SK-N-SH treated with all-trans-retinoic acid at 6 μM for 48 hours (cell line): ENCODE measurements around the gene SMARCD3.
A peak's percentile ranks its signal among the peaks of the same experiment; 100 is the strongest.

Experiments
- ATAC-seq: fragments of 200-7000 bp; cut with Tn5 transposase; 3 replicates; pipeline ENCODE4 v1.9.1; 2020; ENCODE audit warnings: mild to moderate bottlenecking, moderate library complexity
- ARNTL ChIP-seq: fragments of 450-650 bp; formaldehyde crosslinking; IDR thresholded peaks from 2 replicates; pipeline ENCODE4 v1.5.0; 2020; ENCODE audit warnings: low read depth, mild to moderate bottlenecking, moderate library complexity, borderline replicate concordance
- BACH2 ChIP-seq: fragments of 250-450 bp; sonication (Bioruptor Pico); IDR thresholded peaks from 2 replicates; pipeline ENCODE4 v1.9.0; 2021; ENCODE audit warnings: mild to moderate bottlenecking, borderline replicate concordance
- ESRRG ChIP-seq: fragments of 250-450 bp; sonication (Bioruptor Pico); IDR thresholded peaks from 2 replicates; pipeline ENCODE4 v1.6.1; 2021; ENCODE audit warnings: mild to moderate bottlenecking
- PPARA ChIP-seq: fragments of 250-450 bp; sonication (Bioruptor Pico); IDR thresholded peaks from 2 replicates; pipeline ENCODE4 v1.5.0; 2020; ENCODE audit warnings: mild to moderate bottlenecking, borderline replicate concordance
- SNAI2 ChIP-seq: fragments of 250-450 bp; sonication (Bioruptor Pico); IDR thresholded peaks from 2 replicates; pipeline ENCODE4 v1.5.0; 2020; ENCODE audit warnings: mild to moderate bottlenecking, moderate library complexity
- TCF4 ChIP-seq: fragments of 250-450 bp; sonication (Bioruptor Pico); IDR thresholded peaks from 2 replicates; pipeline ENCODE4 v1.8.0; 2021; ENCODE audit warnings: mild to moderate bottlenecking, moderate library complexity, borderline replicate concordance
- TOX ChIP-seq: fragments of 250-450 bp; sonication (Bioruptor Pico); IDR thresholded peaks from 2 replicates; pipeline ENCODE4 v1.8.0; 2021; ENCODE audit warnings: mild to moderate bottlenecking, moderate library complexity, borderline replicate concordance
- ZFP30 ChIP-seq: fragments of 450-650 bp; formaldehyde crosslinking; IDR thresholded peaks from 2 replicates; pipeline ENCODE4 v1.5.0; 2022; ENCODE audit warnings: mild to moderate bottlenecking, moderate library complexity
- ZNF565 ChIP-seq: fragments of 450-650 bp; formaldehyde crosslinking; conservative IDR thresholded peaks from 2 replicates; pipeline ENCODE4 v1.5.0; 2020; ENCODE audit warnings: low read depth, mild to moderate bottlenecking, moderate library complexity
- ZNF70 ChIP-seq: fragments of 450-650 bp; formaldehyde crosslinking; IDR thresholded peaks from 2 replicates; pipeline ENCODE4 v1.5.0; 2020; ENCODE audit warnings: mild to moderate bottlenecking, moderate library complexity
- ZNF8 ChIP-seq: fragments of 450-650 bp; formaldehyde crosslinking; IDR thresholded peaks from 2 replicates; pipeline ENCODE4 v1.5.0; 2020; ENCODE audit warnings: mild to moderate bottlenecking, moderate library complexity
- TF ChIP-seq, protein P1 (sequence below): fragments of 250-450 bp; sonication (Bioruptor Pico); IDR thresholded peaks from 2 replicates; pipeline ENCODE4 v1.5.0; 2020; ENCODE audit warnings: mild to moderate bottlenecking, moderate library complexity
- TF ChIP-seq, protein P2 (sequence below): fragments of 250-450 bp; sonication (Bioruptor Pico); IDR thresholded peaks from 2 replicates; pipeline ENCODE4 v1.8.0; 2021; ENCODE audit warnings: low read depth, mild to moderate bottlenecking, moderate library complexity, borderline replicate concordance
- TF ChIP-seq, protein P3 (sequence below): fragments of 250-450 bp; sonication (Bioruptor Pico); IDR thresholded peaks from 2 replicates; pipeline ENCODE4 v1.5.1; 2020; ENCODE audit warnings: low read depth, mild to moderate bottlenecking, moderate library complexity
- TF ChIP-seq, protein P4 (sequence below): fragments of 250-450 bp; sonication (Bioruptor Pico); IDR thresholded peaks from 2 replicates; pipeline ENCODE4 v1.8.0; 2020; ENCODE audit warnings: mild to moderate bottlenecking, moderate library complexity, borderline replicate concordance

Gene SMARCD3

DNA sequence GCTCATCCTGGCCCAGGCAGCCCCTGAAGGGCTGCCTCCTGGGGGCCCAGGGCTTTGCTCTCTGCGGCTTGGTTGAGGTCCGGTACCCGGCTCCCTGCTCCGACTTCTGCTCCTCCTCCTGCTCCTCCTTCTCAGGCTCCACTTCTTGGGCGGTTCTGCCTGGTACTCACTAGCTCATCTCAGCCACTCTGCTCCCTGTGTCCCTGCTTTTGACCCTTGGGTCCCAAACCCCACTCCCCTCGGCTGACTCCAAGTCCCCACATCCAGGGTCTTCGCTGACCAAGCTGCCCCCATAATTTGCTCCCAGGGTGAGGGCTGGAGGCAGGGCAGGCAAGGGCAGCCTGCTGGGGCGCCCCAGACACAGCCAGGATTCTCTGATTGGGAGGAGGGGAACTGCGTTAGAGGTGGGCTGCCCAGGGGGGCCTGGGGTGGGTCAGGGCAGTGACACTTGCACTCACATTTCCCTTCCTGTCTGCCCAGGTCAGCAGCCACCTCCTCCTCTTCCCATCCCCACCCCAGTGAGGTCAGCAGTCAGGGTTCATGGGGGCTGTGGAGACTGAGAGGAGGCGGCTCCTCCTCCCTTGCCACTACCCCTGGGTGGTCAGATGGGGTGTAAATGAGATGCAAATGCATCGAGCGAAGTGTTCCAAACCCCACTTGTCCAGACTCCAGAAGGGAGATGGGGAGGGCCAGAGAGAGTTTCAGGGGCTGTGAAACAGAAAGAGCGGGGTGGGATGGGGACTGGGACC, 2.2 kb downstream of the SMARCD3 start (continued):
- TF ChIP-seq ARNTL (CRISPR knock-in tag), result no peak
- no peak for TF ChIP-seq ZNF70
- TF ChIP-seq, protein P1, sequence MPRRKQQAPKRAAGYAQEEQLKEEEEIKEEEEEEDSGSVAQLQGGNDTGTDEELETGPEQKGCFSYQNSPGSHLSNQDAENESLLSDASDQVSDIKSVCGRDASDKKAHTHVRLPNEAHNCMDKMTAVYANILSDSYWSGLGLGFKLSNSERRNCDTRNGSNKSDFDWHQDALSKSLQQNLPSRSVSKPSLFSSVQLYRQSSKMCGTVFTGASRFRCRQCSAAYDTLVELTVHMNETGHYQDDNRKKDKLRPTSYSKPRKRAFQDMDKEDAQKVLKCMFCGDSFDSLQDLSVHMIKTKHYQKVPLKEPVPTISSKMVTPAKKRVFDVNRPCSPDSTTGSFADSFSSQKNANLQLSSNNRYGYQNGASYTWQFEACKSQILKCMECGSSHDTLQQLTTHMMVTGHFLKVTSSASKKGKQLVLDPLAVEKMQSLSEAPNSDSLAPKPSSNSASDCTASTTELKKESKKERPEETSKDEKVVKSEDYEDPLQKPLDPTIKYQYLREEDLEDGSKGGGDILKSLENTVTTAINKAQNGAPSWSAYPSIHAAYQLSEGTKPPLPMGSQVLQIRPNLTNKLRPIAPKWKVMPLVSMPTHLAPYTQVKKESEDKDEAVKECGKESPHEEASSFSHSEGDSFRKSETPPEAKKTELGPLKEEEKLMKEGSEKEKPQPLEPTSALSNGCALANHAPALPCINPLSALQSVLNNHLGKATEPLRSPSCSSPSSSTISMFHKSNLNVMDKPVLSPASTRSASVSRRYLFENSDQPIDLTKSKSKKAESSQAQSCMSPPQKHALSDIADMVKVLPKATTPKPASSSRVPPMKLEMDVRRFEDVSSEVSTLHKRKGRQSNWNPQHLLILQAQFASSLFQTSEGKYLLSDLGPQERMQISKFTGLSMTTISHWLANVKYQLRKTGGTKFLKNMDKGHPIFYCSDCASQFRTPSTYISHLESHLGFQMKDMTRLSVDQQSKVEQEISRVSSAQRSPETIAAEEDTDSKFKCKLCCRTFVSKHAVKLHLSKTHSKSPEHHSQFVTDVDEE (CRISPR knock-in tag), result no peak
- TF ChIP-seq ZNF8 (CRISPR knock-in tag), result no peak
- TF ChIP-seq TCF4, result no peak
- TF ChIP-seq, all 23 proteins: peak for 0

DNA sequence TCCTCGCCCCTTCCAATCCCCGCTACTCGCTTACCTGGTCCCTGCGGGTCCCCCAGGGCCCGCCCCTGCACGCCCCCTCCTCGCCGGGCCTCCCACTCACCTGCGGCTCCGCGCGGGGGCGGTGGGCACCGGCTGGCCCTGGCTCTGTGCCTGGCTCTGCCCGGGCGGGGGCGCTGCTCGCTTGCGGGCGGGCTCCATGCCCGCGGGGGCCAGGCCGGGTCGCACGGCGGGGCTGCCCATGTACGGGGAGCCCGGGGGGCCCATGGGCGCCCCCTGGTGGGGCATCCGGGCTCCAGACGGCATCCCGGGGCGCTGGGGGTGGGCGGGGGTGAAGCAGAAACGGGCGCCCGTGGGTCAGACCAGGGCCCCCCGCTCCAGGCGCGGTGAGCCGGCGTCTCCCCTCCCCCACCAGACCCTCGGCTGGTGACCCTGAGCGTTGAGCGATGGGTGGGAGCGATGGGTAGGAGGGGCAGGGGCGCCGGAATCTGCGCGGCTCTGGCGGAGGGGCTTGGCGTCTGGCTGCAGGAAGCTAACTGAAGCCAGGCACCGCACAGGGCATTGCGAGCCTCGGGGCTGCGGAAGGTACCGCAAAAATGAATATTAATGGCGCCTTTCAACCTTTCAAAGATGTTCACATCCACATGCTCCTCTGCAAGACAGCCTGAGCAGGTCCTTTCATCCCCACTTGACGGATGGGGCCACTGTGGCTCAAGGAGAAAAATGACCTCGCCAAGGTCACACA, 3.0 kb downstream of the SMARCD3 start:
- peak; percentile 37 for ATAC-seq
- TF ChIP-seq ZFP30 (CRISPR knock-in tag) (no peak), ESRRG (0 out of 2 replicates have a peak, but pooled peaks have one; percentile 11), BACH2 (CRISPR knock-in tag) (no peak)

DNA sequence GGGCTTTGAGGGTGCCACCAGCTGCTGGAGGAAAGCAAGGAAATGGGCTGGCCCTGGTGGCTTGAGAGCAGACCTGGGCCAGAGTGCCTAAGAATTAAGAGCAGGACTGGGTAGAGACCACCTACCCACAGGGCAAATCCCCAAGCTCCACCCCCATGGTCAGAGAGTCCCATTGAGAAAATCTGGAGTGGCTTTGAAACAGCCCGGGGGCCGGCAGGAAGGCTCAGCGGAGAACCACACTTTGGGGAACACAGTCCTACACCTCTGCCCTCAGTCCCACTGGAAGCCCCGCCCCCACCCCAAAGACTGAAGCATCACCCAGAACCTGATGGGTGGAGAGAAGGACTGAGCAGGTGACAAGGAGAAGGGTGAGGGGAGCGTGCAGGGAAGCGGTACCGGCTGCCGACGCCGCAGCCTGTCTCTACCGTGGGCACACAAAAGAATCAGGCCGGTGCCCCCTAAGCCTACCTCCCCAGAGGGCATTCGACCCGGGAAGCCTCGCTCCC, 3.6 kb downstream of the SMARCD3 start:
- ATAC-seq, result no peak
- TF ChIP-seq TCF4 (no peak), ZNF70 (peak; percentile 73)

DNA sequence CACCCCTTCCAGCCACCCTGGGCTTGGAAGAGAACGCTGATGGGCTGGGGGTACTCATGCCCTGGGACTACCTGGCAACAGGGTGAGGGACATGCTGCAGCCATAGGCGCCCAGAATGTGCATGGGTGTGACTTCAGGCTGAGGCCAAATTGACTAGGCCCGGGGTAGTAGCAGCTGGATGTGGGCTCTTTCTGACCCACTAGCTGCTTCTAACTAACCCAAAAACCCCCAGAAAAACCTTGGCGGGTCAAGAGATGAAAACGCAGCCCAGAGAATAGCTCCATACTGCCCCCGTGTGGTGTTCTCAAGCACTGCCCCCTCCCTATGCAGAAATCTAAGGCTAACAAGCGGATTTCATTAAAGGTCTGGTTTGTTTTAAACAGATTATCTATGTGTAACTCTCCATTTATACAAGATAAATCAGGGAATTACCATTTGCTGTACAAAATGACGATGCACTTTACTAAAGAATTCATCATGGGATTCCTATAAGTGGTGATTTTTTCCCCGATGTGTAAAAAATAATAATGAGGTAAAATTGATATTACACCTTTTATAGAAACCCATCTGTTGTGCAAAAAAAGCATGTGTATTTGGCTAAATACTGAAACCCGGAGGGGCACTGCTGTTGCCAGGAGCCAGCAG, 4.2 kb downstream of the SMARCD3 start:
- TF ChIP-seq, protein P2, sequence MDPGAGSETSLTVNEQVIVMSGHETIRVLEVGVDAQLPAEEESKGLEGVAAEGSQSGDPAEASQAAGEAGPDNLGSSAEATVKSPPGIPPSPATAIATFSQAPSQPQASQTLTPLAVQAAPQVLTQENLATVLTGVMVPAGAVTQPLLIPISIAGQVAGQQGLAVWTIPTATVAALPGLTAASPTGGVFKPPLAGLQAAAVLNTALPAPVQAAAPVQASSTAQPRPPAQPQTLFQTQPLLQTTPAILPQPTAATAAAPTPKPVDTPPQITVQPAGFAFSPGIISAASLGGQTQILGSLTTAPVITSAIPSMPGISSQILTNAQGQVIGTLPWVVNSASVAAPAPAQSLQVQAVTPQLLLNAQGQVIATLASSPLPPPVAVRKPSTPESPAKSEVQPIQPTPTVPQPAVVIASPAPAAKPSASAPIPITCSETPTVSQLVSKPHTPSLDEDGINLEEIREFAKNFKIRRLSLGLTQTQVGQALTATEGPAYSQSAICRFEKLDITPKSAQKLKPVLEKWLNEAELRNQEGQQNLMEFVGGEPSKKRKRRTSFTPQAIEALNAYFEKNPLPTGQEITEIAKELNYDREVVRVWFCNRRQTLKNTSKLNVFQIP (CRISPR knock-in tag), result no peak
- TF ChIP-seq BACH2 (CRISPR knock-in tag), result peak; percentile 69; the same call in 1 of the 2 replicates
- 0 out of 2 replicates have a peak, but pooled peaks have one; percentile 37 for TF ChIP-seq ARNTL (CRISPR knock-in tag)
- TF ChIP-seq, protein P3, sequence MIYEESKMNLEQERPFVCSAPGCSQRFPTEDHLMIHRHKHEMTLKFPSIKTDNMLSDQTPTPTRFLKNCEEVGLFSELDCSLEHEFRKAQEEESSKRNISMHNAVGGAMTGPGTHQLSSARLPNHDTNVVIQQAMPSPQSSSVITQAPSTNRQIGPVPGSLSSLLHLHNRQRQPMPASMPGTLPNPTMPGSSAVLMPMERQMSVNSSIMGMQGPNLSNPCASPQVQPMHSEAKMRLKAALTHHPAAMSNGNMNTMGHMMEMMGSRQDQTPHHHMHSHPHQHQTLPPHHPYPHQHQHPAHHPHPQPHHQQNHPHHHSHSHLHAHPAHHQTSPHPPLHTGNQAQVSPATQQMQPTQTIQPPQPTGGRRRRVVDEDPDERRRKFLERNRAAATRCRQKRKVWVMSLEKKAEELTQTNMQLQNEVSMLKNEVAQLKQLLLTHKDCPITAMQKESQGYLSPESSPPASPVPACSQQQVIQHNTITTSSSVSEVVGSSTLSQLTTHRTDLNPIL, result no peak
- peak; percentile 84 for TF ChIP-seq TCF4
- TF ChIP-seq PPARA (CRISPR knock-in tag), result peak; percentile 23; the same call in 1 of the 2 replicates
- peak; percentile 36 for ATAC-seq

DNA sequence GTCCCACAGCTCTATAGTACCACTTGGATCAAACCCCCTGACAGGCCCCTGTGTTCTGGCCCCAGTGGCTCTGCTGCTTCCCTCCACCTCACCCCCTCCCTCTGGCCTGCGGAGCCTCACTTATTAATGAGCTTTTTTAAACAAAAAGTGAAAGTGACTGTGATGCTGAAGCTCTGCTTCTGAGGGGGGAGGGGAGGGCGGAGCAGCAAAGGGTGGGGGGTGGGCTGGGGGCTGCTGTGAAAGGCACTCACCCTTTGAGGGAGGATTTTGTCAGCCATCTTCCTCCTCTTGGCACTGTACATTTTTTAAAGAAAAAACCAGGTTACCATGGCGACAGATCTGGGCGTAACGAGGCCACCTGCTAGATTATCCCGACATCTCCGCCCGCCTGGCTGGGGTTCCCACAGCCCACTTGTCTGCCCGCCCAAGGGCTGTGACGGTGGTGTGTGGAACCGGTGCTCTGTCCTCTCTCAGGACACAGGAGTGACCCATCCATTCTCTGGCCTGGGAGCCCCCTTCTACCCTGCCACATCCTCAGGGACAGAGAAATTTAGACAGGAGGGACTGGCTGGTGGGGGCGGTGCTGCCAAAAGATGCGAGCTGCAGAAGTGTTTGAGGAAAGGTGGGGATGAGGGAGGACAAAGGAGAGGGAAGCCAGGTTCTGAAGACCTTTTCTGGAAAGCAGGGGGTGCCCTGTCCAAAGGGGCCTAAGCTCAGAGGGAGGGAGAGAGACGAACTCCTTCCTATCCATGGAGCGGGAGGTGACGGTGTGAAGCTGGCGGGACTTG, 4.9 kb downstream of the SMARCD3 start:
- TF ChIP-seq ZNF565 (no peak), TOX (CRISPR knock-in tag) (no peak), SNAI2 (CRISPR knock-in tag) (no peak)
- TF ChIP-seq, protein P1 (CRISPR knock-in tag), result no peak
- TF ChIP-seq, protein P3, result no peak
- TF ChIP-seq, protein P4, sequence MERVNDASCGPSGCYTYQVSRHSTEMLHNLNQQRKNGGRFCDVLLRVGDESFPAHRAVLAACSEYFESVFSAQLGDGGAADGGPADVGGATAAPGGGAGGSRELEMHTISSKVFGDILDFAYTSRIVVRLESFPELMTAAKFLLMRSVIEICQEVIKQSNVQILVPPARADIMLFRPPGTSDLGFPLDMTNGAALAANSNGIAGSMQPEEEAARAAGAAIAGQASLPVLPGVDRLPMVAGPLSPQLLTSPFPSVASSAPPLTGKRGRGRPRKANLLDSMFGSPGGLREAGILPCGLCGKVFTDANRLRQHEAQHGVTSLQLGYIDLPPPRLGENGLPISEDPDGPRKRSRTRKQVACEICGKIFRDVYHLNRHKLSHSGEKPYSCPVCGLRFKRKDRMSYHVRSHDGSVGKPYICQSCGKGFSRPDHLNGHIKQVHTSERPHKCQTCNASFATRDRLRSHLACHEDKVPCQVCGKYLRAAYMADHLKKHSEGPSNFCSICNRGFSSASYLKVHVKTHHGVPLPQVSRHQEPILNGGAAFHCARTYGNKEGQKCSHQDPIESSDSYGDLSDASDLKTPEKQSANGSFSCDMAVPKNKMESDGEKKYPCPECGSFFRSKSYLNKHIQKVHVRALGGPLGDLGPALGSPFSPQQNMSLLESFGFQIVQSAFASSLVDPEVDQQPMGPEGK (CRISPR knock-in tag), result no peak
- no peak for ATAC-seq
